ENCODE data around the gene TMEM129.
"Not testable (repeated sequence)": the region's sequence is repeated elsewhere in the genome, so short reads cannot be mapped to it uniquely, and the experiment has no call there.

Gene TMEM129

GRCh38 chr4:1718095-1718850 is 2.9 kb downstream of the TMEM129 start:
- no peak for DNase-seq

- DNase-seq, result no peak
Measured at GRCh38 chr4:1717129-1718094, 3.7 kb downstream of the TMEM129 start.

GRCh38 chr4:1716065-1716945 is 4.8 kb downstream of the TMEM129 start:
- no peak for DNase-seq

- DNase-seq, result no peak
Measured at GRCh38 chr4:1715002-1715758, 5.9 kb downstream of the TMEM129 start.

DNA sequence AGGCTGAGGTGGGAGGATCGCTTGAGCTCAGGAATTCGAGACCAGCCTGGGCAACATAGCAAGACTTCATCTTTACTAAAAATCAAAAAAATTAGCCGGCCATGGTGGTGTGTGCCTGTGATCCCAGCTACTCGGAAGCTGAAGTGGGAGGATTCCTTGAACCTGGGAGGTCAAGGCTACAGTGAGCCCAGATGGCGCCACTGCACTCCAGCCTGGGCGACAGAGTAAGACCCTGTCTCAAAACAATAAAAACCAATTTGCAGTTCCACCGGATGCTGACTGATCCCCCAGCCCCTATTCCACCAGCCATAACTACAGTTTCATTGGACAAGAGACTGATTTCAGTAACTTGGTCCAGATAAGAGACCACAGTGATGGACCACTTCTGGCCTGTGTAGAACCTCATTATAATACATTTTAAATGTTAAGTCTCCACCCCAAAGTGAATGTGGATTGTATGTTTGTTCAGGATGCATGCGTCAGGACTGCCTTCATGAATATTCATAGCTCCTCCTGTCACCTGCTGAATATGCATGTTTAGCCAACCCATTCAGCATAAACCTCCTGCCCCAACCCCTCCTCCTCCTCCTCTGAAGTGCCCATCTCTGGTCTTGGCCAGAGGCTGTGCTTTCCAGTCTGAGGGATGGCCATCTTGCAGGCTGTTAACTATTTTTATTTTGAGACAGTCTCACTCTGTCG is 6.7 kb downstream of the TMEM129 start:
- DNase-seq, result peak in 1 of 5 donors; percentile 22

GRCh38 chr4:1713003-1713851 is 7.9 kb downstream of the TMEM129 start:
- DNase-seq, result no peak

GRCh38 chr4:1712216-1713002 is 8.7 kb downstream of the TMEM129 start, which contains the start of gene SLBP:
SLBP (minus strand) TSS chr4:1712319; CDS start chr4:1712188, 131 bp downstream.
- DNase-seq, result peak; percentile 98 to 99 (median 99)

DNA sequence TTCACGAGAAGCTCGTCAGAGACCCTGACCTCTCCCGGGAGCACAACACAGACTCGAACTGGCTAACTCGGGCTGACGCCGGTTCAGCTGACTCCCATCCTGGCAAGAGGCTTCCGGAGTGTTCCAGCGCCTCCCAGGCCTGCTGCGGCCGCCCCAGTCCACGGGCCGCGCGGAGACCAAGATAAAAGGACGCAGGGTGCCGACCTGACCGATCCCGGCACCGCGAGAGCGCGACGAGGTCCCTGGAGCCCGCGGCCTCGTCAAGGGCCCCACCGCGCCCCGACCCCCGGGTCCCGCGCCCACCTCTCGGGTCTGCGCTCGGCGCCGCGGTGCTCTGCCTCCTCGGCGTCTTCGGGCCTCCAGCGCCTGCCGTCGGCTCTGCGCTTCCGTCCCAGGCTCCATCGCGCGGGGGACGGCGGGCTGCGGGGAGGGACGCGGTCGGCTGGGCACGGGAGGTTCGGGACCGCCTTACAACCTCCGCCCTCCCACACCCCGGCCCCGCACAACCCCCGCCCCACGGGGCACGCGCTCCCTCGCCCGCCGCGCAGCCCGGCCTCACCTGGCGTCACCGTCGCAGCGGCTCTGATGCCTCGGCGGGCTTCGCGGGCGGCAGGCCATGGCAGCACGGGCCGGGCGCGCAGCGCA is 9.4 kb downstream of the TMEM129 start:
- DNase-seq, result peak in 3 of 5 donors; percentile 33 to 43 (median 35)

DNA sequence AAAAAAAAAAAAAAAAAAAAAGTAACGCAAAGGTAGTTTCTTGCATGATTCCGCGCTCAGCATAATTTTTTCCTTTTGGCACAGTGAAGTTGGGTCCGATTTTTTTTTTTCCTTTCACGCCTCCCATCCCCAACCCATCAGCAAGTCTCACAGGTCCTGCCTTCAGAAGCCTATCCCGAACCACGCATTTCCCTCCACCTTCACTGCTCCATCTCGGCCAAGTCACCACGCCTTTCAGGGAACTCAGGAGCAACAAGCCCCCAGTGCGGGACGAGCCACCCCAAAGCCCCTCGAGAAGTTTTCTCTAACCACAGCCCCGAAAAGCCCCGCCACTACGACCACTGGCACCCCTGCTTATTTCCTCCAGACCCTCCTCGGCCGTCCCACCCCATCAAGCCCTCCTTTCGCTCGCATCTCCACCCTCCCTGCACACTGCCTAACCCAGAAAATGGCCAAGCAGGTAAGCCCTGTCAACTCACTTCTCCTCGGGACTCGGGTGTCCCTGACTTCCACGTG is 10.0 kb downstream of the TMEM129 start:
- DNase-seq, result no peak

GRCh38 chr4:1708581-1708980 is 12.5 kb downstream of the TMEM129 start:
- DNase-seq, result no peak

GRCh38 chr4:1706358-1706757 is 14.8 kb downstream of the TMEM129 start:
- no peak for DNase-seq

DNA sequence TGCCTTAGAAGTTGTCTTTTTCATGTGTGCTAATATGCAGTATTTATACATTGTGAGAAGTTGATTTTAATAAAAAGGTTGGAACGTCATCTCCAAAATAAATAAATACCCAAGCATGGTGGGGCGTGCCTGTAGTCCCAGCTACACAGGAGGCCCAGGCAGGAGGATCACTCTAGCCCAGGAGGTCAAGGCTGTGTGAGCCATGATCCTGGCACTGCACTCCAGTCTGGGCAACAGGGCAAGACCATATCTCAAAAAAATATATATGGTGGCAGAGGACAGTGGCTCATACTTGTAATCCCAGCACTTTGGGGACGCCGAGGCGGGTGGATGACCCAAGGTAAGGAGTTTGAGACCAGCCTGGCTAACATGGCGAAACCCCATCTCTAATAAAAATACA is 15.4 kb downstream of the TMEM129 start:
- DNase-seq, result no peak

GRCh38 chr4:1703867-1704266 is 17.3 kb downstream of the TMEM129 start:
- no peak for DNase-seq

- not testable (repeated sequence) for DNase-seq
Measured at GRCh38 chr4:1701671-1702070, 19.5 kb downstream of the TMEM129 start.

- no peak for DNase-seq
Measured at GRCh38 chr4:1695913-1696312, 25.2 kb downstream of the TMEM129 start.

GRCh38 chr4:1693131-1693896 is 27.8 kb downstream of the TMEM129 start:
- DNase-seq, result peak; percentile 57 to 76 (median 69)

GRCh38 chr4:1691737-1692373 is 29.3 kb downstream of the TMEM129 start:
- no peak for DNase-seq
